ENCODE results near the gene ATP8B4.

DNA sequence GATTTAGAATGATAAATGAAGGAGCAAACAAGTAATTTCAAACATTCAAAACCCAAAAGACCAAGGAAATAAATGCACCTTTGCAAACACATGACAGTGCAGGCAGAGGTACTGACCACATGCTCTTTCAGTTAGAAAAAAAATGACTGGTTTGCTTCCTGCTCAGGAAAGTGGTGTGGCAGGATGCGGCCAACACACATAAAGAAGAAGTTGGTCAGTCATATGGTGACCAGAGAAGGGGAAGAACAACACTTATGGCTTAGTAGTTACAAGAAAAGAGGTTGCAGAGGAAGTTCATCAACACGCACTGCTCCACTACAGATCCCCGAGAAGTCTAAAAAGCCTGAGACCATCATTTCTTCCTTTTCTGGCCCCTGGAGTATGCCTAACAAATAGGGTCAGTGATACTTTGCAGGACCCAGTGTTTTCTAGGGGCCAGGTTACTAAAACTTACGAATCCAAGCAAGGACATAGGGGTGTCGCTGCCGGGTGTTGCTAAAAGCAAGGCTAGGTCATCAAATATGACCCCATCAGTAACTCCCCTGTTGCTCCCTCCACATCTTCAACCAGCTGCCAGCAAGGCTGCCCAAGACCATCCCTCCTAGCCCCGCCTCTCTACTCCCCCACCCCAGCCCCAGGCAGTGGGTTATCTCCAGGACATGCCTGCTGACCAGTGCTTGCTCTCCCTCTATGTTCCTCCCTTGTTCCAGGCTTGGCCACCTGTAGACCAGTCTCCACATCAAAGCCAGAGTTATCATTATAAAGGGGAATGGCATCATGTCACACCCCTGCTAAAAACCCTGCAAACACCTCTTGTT is 11.2 kb downstream of the ATP8B4 start:
- TF ChIP-seq, protein P1, sequence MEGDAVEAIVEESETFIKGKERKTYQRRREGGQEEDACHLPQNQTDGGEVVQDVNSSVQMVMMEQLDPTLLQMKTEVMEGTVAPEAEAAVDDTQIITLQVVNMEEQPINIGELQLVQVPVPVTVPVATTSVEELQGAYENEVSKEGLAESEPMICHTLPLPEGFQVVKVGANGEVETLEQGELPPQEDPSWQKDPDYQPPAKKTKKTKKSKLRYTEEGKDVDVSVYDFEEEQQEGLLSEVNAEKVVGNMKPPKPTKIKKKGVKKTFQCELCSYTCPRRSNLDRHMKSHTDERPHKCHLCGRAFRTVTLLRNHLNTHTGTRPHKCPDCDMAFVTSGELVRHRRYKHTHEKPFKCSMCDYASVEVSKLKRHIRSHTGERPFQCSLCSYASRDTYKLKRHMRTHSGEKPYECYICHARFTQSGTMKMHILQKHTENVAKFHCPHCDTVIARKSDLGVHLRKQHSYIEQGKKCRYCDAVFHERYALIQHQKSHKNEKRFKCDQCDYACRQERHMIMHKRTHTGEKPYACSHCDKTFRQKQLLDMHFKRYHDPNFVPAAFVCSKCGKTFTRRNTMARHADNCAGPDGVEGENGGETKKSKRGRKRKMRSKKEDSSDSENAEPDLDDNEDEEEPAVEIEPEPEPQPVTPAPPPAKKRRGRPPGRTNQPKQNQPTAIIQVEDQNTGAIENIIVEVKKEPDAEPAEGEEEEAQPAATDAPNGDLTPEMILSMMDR (IDR thresholded peaks at IDR 0.05; ENCODE audit: borderline replicate concordance, extremely low read depth, low read length, poor library complexity, severe bottlenecking): no peak
- TF ChIP-seq EZH2 (IDR thresholded peaks at IDR 0.05; ENCODE audit: borderline replicate concordance, low read depth, low read length, severe bottlenecking): no peak

Measured in DND-41 (cell line).